ENCODE results near the gene MYRIP. TPM values are rescaled to one million over a fixed set of nuclear protein-coding genes. Genes with fewer than 3 reads are reported as not detected.

MYRIP gene
- total and polyA plus RNA-seq, 2 of the 4 experiments (the other 2 are of a cell fraction): not detected

DNA sequence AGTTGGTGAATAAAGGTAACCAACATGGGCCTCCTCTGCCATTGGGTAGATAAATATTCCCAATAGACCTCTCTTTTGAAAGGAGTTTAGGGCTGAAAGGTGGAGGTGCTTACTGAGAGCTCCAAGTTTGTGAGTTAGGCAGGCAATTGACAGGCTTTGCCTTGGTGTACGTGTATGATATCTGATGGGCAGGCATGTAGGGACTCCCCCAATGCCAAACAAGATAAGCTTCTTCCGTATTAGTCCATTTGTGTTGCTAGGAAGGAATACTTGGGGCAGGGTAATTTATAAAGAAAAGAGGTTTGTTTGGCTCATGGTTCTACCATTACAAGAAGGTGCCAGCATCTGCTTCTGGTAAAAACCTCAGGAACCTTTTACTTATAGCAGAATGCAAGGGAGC is 339.4 kb downstream of the MYRIP start:
- H3K14ac ChIP-seq (replicated peaks; ENCODE audit: low read depth, low read length): no peak overlapping the region
- WGBS, 2 experiments (ENCODE audit: extremely low coverage in 2 of 2, insufficient read length in 1 of 2): no CpG with 5 or more reads among the region's 2 CpGs
- no peak overlapping the region for H4K5ac ChIP-seq (ENCODE audit: low read depth, low read length)
- no peak overlapping the region for H2BK20ac ChIP-seq (ENCODE audit: low read depth, low read length)
- no peak for TF ChIP-seq FOS (IDR thresholded peaks at IDR 0.05; ENCODE audit: low read depth, low read length)
- no peak for TF ChIP-seq RAD21 (IDR thresholded peaks at IDR 0.05; ENCODE audit: low read length)
- CTCF ChIA-PET: no interaction called here
- BruUV-seq (replicated peaks): no TSS peak
- no peaks in the 10 kb centered on the region for H3K36me3 ChIP-seq (ENCODE audit: control insufficient read depth, insufficient read depth, low read length)
- peaks cover 5% of the 10 kb centered on the region; the same call in 1 of the 2 replicates for H3K9me3 ChIP-seq (ENCODE audit: control insufficient read depth, insufficient read depth, low read length)
- H4K91ac ChIP-seq (ENCODE audit: insufficient read depth, low read depth, low read length): no peak overlapping the region
- no peak overlapping the region for H2BK5ac ChIP-seq (ENCODE audit: low read depth, low read length, poor library complexity, severe bottlenecking)
- no peak overlapping the region for H3K4ac ChIP-seq (ENCODE audit: low read depth, low read length)
- no peak overlapping the region for H3K23ac ChIP-seq (ENCODE audit: low read depth, low read length)
- ATAC-seq (ENCODE audit: low read depth): no peak
- no peaks in the 10 kb centered on the region for H3K79me1 ChIP-seq (ENCODE audit: low read depth in 1 of 2, low read length in 2 of 2)
- no peak overlapping the region for H3K4me2 ChIP-seq (ENCODE audit: low read depth, low read length)
- H2AK5ac ChIP-seq (ENCODE audit: low read depth, low read length): no peak overlapping the region
- no peak overlapping the region for H2AFZ ChIP-seq (replicated peaks; ENCODE audit: low read length, poor library complexity)
- H3K27me3 ChIP-seq (ENCODE audit: control insufficient read depth, insufficient read depth, low read length): no peaks in the 10 kb centered on the region
- H4K8ac ChIP-seq (ENCODE audit: low read depth in 2 of 2, low read length in 2 of 2): no peak overlapping the region
- H3K4me1 ChIP-seq (ENCODE audit: control insufficient read depth, insufficient read depth, low read length): no peaks in the 10 kb centered on the region
- H3K9ac ChIP-seq (ENCODE audit: low read depth, low read length): no peak overlapping the region
- no peak overlapping the region for H2BK120ac ChIP-seq (ENCODE audit: low read depth, low read length)
- no peaks in the 10 kb centered on the region for H3K9me1 ChIP-seq (ENCODE audit: insufficient read depth, low read length)
- in situ Hi-C loops (cut with MboI; ENCODE audit: low sequenced_read_pairs): no loop called here
- no peak overlapping the region for H2AK9ac ChIP-seq (replicated peaks; ENCODE audit: low read depth, low read length, poor library complexity)
- H4K20me1 ChIP-seq (ENCODE audit: insufficient read depth, low read length): no peaks in the 10 kb centered on the region
- no peak overlapping the region for H3K4me3 ChIP-seq (ENCODE audit: insufficient read depth, low read depth, low read length)
- intact Hi-C loops (cut with micrococcal nuclease): no loop called here
- no peak overlapping the region for H2BK15ac ChIP-seq (ENCODE audit: low read depth, low read length)
- H3K18ac ChIP-seq (ENCODE audit: low read depth, low read length): no peak overlapping the region
- no peak for DNase-seq
- dilution Hi-C loops (cut with HindIII; ENCODE audit: low sequenced_read_pairs, unreplicated experiment): no loop called here
- H3K56ac ChIP-seq (ENCODE audit: extremely low read depth, insufficient read depth, low read length): no peak overlapping the region
- no peak overlapping the region for H3K27ac ChIP-seq (ENCODE audit: insufficient read depth, low read length)
- POLR2A ChIA-PET (ENCODE audit: unreplicated experiment): no interaction called here
